COLO829 (cell line): ENCODE measurements around the gene ASIC3.
"Not testable (repeated sequence)": the region's sequence is repeated elsewhere in the genome, so short reads cannot be mapped to it uniquely, and the experiment has no call there.

ENCODE experiments used
- DNase-seq: peaks from one replicate; pipeline ENCODE4 v3.0.0; 2012; ENCODE audit warnings: low spot score

The ASIC3 gene

DNA sequence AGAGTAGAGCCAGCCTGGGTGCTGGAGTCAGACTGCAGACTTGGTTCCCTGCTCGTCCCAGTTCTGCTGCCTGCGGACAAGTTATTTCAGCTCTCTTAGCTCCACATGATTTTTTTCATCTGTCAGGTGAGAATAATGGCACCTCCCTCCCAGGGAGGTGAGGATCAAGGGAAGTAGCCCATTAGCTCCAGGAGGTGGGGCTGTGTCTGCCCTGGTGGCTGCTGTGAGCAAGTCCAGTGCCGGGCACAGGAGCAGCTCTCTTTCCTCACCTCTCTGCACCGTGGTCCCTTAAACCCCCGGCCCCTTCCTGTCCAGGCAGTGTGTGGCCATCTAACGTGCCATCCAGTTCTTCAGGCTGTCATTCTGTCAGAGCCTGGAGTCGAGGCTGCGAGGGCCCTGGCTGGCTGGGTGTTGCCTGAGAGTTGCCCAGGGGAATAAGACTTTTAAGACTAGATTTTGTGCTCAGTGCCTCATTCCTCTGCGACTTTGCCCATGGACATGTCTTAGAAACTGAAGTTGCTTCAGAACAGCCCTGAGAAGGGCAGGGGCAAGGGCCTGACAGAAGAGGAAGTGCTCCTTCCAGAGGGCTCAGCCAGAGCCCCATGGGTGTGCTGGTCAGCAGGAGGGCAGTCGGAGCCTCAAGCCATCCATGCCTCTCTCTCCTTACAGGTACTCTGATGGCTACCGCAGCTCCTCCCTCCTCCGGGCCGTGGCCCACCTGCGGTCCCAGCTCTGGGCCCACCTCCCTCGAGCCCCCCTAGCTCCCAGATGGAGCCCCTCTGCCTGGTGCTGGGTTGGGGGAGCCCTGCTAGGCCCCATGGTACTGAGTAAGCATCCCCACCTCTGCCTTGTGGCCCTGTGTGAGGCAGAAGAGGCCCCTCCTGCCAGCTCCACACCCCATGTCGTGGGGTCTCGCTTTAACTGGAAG is 15.1 kb upstream of the ASIC3 start:
- no peak for DNase-seq

GRCh38 chr7:151033864-151034249 is 14.5 kb upstream of the ASIC3 start:
- no peak for DNase-seq

- DNase-seq: no peak
These were observed 13.9 kb upstream of the ASIC3 start for GRCh38 chr7:151034312-151035025.

GRCh38 chr7:151035026-151035717 is 13.2 kb upstream of the ASIC3 start:
- no peak for DNase-seq

GRCh38 chr7:151035902-151036301 is 12.4 kb upstream of the ASIC3 start:
- no peak for DNase-seq

GRCh38 chr7:151038951-151039849 is 9.1 kb upstream of the ASIC3 start:
- peak; percentile 84 for DNase-seq

DNA sequence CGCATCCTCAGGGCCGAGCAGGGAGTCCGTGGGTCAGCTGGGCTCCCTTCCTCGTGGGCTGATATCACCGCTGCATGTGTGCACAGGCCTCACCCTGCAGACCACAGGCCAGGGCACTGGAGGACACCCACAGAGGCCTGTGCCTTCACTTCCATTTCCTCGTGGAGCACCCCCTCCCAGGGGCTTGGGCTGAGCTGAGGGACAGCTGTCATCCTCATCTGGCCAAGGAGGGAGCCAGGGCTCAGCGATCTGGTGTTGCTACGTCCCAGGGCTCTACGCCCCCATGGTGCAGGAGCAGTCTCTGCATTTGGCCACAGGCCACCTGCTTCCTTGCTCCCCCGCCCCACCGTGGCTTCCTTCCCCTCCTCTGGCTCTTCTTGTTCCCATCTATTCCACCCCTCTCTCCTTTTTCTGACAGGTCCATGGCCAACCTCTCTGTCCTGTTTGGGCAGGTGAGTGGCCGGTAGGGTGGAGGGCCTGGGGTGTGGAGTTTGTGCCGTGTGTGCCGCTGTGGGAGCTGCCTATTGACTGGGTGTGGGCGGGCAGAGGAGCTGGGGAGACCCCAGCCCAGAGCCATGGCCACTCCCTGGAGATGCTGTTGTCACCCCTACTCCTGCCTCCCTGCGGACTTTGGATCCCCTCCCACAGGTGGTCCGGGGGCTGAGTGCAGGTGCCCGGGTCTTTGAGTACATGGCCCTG is 8.3 kb upstream of the ASIC3 start:
- DNase-seq: no peak

DNA sequence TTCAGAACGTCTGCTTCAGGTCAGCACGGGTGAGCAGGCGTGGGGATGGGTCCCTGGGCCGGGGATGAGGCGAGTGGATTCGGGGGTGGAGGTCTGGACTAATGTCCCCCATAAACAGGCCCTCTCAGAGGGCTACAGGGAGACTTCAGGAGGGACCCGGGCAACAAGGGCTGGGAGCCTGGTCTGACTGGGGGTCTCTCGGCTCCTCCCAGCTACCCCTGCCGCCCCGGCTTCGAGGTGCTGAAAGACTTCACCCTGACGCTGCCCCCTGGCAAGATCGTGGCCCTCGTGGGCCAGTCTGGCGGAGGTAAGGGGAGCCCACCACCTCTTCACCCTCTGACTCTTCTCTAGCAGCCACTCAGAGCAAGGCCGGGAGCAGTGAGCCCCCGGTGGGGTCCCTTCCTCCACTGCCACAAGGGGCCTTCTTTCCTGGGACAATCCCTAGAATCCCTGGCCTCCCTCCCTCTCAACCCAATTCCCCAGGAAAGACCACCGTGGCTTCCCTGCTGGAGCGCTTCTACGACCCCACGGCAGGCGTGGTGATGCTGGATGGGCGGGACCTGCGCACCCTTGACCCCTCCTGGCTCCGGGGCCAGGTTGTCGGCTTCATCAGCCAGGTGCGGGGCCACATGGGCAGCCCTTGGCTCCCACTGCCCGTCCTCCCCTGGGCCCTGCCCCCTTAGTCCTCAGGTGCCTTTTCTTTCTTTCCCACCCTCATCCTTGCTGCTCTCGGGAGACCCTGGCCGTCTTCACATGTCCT is 7.5 kb upstream of the ASIC3 start:
- no peak for DNase-seq

GRCh38 chr7:151043449-151043848 is 4.9 kb upstream of the ASIC3 start:
- not testable (repeated sequence) for DNase-seq

DNA sequence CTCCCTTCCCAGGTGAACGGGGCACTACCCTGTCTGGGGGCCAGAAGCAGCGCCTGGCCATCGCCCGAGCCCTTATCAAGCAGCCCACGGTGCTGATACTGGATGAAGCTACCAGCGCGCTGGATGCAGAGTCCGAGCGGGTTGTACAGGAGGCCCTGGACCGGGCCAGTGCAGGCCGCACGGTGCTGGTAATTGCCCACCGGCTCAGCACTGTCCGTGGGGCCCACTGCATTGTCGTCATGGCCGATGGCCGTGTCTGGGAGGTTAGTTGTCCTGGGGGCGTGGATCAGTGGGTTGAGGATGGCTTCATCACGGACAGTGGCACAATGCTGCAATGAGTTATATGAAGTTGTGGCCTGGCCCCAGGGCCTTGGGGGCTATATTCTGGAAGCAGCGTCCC is 4.4 kb upstream of the ASIC3 start:
- no peak for DNase-seq

DNA sequence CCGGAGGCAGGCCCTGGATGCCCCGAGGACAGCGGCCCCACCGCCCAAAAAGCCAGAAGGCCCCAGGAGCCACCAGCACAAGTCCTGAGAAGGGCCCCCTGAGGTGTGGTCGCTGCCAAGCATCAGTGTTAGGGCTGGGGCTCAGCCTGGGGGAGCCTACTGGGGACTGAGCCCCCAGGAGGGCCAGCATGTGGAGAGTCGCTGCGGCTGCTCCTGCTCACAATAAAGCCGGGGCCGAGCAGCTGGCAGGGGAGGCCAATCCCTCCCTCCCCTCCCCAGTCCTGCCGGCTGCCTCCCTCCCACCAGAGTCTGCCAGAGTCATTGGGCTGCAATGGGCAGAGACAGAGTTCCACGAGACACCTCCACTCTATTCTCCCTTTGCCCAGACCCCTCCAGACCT is 3.1 kb upstream of the ASIC3 start:
- no peak for DNase-seq

DNA sequence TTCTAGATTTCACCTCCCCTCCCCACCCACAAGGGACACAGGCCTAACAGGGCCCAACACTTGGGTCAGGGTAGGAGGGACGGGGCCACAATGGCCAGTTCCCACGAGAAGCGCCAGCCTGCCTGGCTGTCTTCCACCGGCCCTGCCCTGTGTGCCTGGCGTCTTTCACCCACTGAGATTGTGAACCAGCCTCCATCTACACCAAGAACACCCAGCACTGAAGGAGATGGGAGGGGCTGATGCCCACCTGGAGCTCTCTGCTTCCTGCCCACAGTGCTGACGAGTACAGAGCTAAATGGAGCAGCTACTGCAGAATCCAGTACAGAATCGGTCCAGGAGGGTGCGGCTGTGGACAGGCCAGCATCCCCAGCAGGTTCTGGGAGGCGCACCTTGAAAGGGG is 2.4 kb upstream of the ASIC3 start:
- no peak for DNase-seq

GRCh38 chr7:151046603-151047573 is 1.4 kb upstream of the ASIC3 start:
- DNase-seq: no peak

GRCh38 chr7:151048911-151049463 is 656 bp downstream of the ASIC3 start:
- no peak for DNase-seq

DNA sequence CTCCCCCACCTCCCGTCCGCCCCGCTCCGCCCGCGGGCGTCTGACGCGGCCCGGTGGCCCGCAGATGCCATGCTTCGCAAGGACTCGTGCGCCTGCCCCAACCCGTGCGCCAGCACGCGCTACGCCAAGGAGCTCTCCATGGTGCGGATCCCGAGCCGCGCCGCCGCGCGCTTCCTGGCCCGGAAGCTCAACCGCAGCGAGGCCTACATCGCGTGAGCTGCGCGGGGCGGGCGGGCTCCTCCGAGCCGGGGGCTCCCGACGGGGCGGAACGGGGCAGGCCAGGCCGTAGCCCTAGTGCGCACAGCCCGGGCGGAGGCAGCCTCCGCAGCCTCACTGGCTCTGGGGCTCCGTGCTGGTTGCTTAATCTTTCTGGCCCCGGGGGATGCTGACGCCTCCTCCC is 2.8 kb downstream of the ASIC3 start:
- no peak for DNase-seq

GRCh38 chr7:151053096-151053495 is 4.8 kb downstream of the ASIC3 start:
- no peak for DNase-seq

- no peak for DNase-seq
These were observed 5.4 kb downstream of the ASIC3 start for GRCh38 chr7:151053751-151054150.

DNA sequence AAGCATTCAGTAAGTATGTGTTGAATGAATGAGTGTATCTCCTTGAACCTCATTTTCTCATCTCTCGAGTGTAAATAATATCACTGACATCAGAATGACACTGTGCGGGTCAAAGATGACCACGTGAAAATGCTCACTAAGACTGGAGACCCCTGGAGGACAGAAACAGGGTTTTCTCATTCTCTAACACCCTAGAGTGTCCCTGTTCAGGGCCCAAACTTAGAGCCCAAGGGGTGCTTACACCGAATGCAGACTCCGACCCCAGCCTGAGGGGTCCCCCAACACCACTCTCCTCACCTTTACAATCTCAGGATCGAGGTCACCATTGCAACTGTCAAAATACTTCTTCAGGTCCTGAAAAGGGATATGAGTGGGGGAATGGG is 7.9 kb downstream of the ASIC3 start:
- no peak for DNase-seq
